GM13977 (cell line): ENCODE measurements around the gene LZTS2.
"Not testable (repeated sequence)": the region's sequence is repeated elsewhere in the genome, so short reads cannot be mapped to it uniquely, and the experiment has no call there.

Source experiments
- DNase-seq: peaks from one replicate; pipeline ENCODE4 v3.0.0; 2012; ENCODE audit warnings: low spot score
- CTCF ChIP-seq: IDR thresholded peaks from 2 replicates; pipeline ENCODE4 v1.5.1; 2012; ENCODE audit warnings: mild to moderate bottlenecking, control low read depth; ENCODE audit not compliant: insufficient read depth; ENCODE audit errors: extremely low read depth, missing control alignments
- in situ Hi-C: fragments of 300-500 bp; cut with MboI; formaldehyde crosslinking; loops from one replicate; pipeline ENCODE4 v1.12.0; 2022; ENCODE audit warnings: low sequenced_read_pairs, low pct_unique_long_range_greater_than_20kb, mixed read lengths, inconsistent platforms; ENCODE audit not compliant: unreplicated experiment

Gene LZTS2

GRCh38 chr10:101031128-101031795 is 31.7 kb downstream of the LZTS2 start, which contains the start of the genes PDZD7 and SFXN3:
Gene PDZD7 (minus strand): TSS chr10:101031129. CDS start chr10:101030219, 910 bp downstream.
Gene SFXN3 (plus strand): TSS chr10:101031234. CDS start chr10:101034695, 3,461 bp downstream.
- in situ Hi-C loops, result no loop called here
- TF ChIP-seq CTCF, result no peak

GRCh38 chr10:101031796-101032636 is 32.4 kb downstream of the LZTS2 start:
- no peak for DNase-seq
- in situ Hi-C loops, result no loop called here
- no peak for TF ChIP-seq CTCF

More at GRCh38 chr10:101031128-101031795, 31.7 kb downstream of the LZTS2 start, which contains the start of the genes PDZD7 and SFXN3:
- peak; percentile 97 for DNase-seq

DNA sequence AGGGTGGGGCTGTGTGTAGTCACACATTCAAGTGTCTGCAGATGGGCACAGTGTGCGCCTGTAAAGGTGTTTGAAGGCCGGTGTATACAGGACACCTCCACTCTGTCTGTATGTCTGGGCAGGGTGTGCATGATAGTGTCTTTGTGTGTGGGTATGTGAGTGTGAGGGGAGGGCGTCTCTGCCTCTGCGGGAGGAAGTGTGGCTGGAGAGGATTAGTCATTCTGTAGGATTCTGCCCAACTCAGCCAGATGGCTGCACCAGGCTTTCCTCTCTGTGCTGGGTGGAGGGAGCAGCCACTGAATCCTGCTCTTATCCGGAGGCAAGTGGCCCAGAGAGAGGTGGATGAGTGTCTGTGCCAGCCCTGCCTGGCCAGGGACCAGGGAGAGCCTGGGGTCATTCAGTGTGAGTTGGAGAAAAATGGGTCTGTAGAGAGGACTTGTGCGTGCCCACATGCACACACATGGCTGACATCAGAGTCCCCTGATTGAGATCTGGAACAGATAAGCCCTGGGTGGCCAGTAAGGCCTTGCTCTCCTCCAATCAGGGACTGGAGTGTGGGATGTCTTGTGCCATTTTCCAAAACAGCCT is 33.1 kb downstream of the LZTS2 start:
- TF ChIP-seq CTCF, result no peak
- DNase-seq, result no peak
- in situ Hi-C loops, result no loop called here

- no peak for DNase-seq
- in situ Hi-C loops, result no loop called here
- no peak for TF ChIP-seq CTCF
Measured at GRCh38 chr10:101033276-101033675, 33.7 kb downstream of the LZTS2 start.

- DNase-seq, in situ Hi-C loops: not testable (repeated sequence)
Measured at GRCh38 chr10:101034404-101034803, 34.8 kb downstream of the LZTS2 start.

DNA sequence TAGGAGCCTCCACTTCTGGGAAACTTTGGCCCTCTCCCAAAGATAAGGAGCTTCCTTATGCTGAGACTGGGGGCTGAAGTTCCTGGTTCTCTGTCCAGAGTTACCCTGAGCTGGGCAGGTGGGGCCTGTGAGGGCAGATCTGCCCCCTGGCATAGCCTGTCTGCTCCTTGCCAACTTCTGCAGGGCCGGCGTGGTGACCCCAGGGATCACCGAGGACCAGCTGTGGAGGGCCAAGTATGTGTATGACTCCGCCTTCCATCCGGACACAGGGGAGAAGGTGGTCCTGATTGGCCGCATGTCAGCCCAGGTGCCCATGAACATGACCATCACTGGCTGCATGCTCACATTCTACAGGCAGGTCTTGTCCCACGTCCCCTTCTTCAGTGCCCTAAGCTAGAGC is 35.7 kb downstream of the LZTS2 start:
- TF ChIP-seq CTCF, result no peak
- no peak for DNase-seq
- in situ Hi-C loops, result no loop called here
